K562 (cell line): ENCODE data around the gene ABCG1. TPM values are rescaled to one million over a fixed set of nuclear protein-coding genes. Genes with fewer than 3 reads are reported as not detected.

Experiments used
- ARID2 ChIP-seq: fragments of 450-650 bp; IDR thresholded peaks from 2 replicates; pipeline ENCODE4 v1.6.1; 2017; ENCODE audit warnings: antibody characterized with exemption, mild to moderate bottlenecking
- CEBPG ChIP-seq, 3 experiments: fragments of 200-800 bp in 1 of 3; sonication (Bioruptor generic) in 1 of 3; sonication (generic) in 1 of 3; formaldehyde crosslinking in 1 of 3; IDR thresholded peaks in 2 of 3; conservative IDR thresholded peaks in 1 of 3; 2 replicates each; pipeline versions ENCODE4 v1.6.1 to v1.8.0; 2016 to 2022; ENCODE audit warnings: missing compliant biosample characterization in 2 of 3, missing genetic modification characterization in 2 of 3, mild to moderate bottlenecking in 1 of 3, missing genetic modification reagents in 1 of 3
- MEF2A ChIP-seq: IDR thresholded peaks from 2 replicates; pipeline ENCODE4 v1.6.1; 2011; ENCODE audit warnings: low read depth, mild to moderate bottlenecking, low read length, moderate library complexity; ENCODE audit not compliant: control insufficient read depth
- PRDM10 ChIP-seq: fragments of 450-650 bp; IDR thresholded peaks from 2 replicates; pipeline ENCODE4 v1.6.1; 2018; ENCODE audit not compliant: partially characterized antibody
- RBM17 ChIP-seq: fragments of 200-400 bp; formaldehyde crosslinking; IDR thresholded peaks from 2 replicates; pipeline ENCODE4 v1.6.1; 2017; ENCODE audit warnings: low read depth, mild to moderate bottlenecking, low read length, borderline replicate concordance
- polyA plus RNA-seq, 8 experiments: library from polyadenylated mRNA; depleted of rRNA in 4 of 8; stranded (reverse) in 5 of 8; unstranded in 3 of 8; fragments of >200 nt; fragmentation: Nextera tagmentation in 2 of 8; fragmentation: Illumina TruSeq in 1 of 8; extraction: Ambion mirVana in 2 of 8; extraction: Trizol in 1 of 8; gene quantifications; 2 replicates each; pipeline versions ENCODE4 v1.2.1 to v1.2.3, GENCODE V29; 2011 to 2014; ENCODE audit warnings: inconsistent platforms in 1 of 8, missing spikeins in 1 of 8
- total RNA-seq, 7 experiments: library from RNA; depleted of rRNA in 6 of 7; stranded (reverse); fragments of >200 nt in 6 of 7; fragmentation: Illumina TruSeq in 2 of 7; extraction: Trizol in 2 of 7; gene quantifications; 2 replicates each; pipeline versions ENCODE4 v1.2.1 to v1.2.3, GENCODE V29; 2011 to 2021; ENCODE audit warnings: low replicate concordance in 1 of 7
- TF ChIP-seq, protein P1 (sequence below): IDR thresholded peaks from 2 replicates; pipeline ENCODE4 v1.6.1; 2011; ENCODE audit warnings: borderline replicate concordance, low read depth, mild to moderate bottlenecking, moderate library complexity, low read length; ENCODE audit not compliant: insufficient read depth, poor library complexity, severe bottlenecking

ABCG1 gene
- total and polyA plus RNA-seq, 9 of the 15 experiments (the other 6 are each of a cell fraction or from before 2014, with no cell fraction given): 0.04 to 0.09 TPM; not detected in 7

GRCh38 chr21:42233067-42233961 lies 14.4 kb downstream of the ABCG1 start (continued):
- TF ChIP-seq CEBPG (CRISPR knock-in tag; IDR thresholded peaks at IDR 0.05) (no peak), CEBPG (tag; conservative IDR thresholded peaks at IDR 0.05 in 1 of 2, IDR thresholded peaks at IDR 0.05 in 1 of 2) (peak in 1 of 2 experiments; percentile 25; a peak in 1 of 4 replicates), ARID2 (no peak), RBM17 (no peak), PRDM10 (peak; percentile 55), MEF2A (peak; percentile 67; the same call in 1 of the 2 replicates)
- TF ChIP-seq, protein P1, sequence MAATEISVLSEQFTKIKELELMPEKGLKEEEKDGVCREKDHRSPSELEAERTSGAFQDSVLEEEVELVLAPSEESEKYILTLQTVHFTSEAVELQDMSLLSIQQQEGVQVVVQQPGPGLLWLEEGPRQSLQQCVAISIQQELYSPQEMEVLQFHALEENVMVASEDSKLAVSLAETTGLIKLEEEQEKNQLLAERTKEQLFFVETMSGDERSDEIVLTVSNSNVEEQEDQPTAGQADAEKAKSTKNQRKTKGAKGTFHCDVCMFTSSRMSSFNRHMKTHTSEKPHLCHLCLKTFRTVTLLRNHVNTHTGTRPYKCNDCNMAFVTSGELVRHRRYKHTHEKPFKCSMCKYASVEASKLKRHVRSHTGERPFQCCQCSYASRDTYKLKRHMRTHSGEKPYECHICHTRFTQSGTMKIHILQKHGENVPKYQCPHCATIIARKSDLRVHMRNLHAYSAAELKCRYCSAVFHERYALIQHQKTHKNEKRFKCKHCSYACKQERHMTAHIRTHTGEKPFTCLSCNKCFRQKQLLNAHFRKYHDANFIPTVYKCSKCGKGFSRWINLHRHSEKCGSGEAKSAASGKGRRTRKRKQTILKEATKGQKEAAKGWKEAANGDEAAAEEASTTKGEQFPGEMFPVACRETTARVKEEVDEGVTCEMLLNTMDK: peak; percentile 39
